DND-41 (cell line): ENCODE results near the gene TBCD.

Experiments used
- ATAC-seq: fragments of 200-7000 bp; cut with Tn5 transposase; 3 replicates; pipeline ENCODE4 v1.9.1; 2021; ENCODE audit warnings: low read depth; ENCODE audit not compliant: insufficient read depth
- DNase-seq: peaks from one replicate; pipeline ENCODE4 v3.0.0-alpha.2; 2020
- H2AFZ ChIP-seq: 2 replicates; pipeline ENCODE4 v1.6.0; 2012; ENCODE audit warnings: low read depth, low read length
- H3K27ac ChIP-seq: 2 replicates; pipeline ENCODE4 v1.5.1; 2012; ENCODE audit warnings: low read length, inconsistent platforms
- H3K27me3 ChIP-seq: fragments of 200-600 bp; sonication (generic); 2 replicates; pipeline ENCODE4 v1.6.0; 2012; ENCODE audit warnings: low read length, mild to moderate bottlenecking, inconsistent platforms; ENCODE audit not compliant: insufficient read depth, poor library complexity
- H3K36me3 ChIP-seq: 2 replicates; pipeline ENCODE4 v1.5.1; 2012; ENCODE audit warnings: low read length, inconsistent platforms; ENCODE audit not compliant: insufficient read depth
- H3K4me1 ChIP-seq: 2 replicates; pipeline ENCODE4 v1.5.1; 2012; ENCODE audit warnings: mild to moderate bottlenecking, low read length; ENCODE audit not compliant: insufficient read depth
- H3K4me2 ChIP-seq: 2 replicates; pipeline ENCODE4 v1.6.0; 2012; ENCODE audit warnings: mild to moderate bottlenecking, moderate library complexity, low read length, inconsistent platforms; ENCODE audit not compliant: insufficient read depth
- H3K4me3 ChIP-seq, 2 experiments: fragments of 200-600 bp in 1 of 2; shearing (Covaris generic) in 1 of 2; 2 replicates each; pipeline ENCODE4 v1.5.1; 2012 to 2016; ENCODE audit warnings: inconsistent platforms in 2 of 2, low read length in 2 of 2, mild to moderate bottlenecking in 2 of 2, low read depth in 1 of 2, moderate library complexity in 1 of 2
- H3K79me2 ChIP-seq: 2 replicates; pipeline ENCODE4 v1.6.0; 2012; ENCODE audit warnings: low read length, inconsistent platforms; ENCODE audit not compliant: insufficient read depth
- H3K9ac ChIP-seq: 2 replicates; pipeline ENCODE4 v1.6.0; 2012; ENCODE audit warnings: low read depth, mild to moderate bottlenecking, inconsistent platforms, low read length, moderate library complexity
- H3K9me3 ChIP-seq: 2 replicates; pipeline ENCODE4 v1.5.1; 2012; ENCODE audit warnings: low read length, moderate library complexity, mild to moderate bottlenecking, inconsistent platforms; ENCODE audit not compliant: insufficient read depth, severe bottlenecking
- H4K20me1 ChIP-seq: 2 replicates; pipeline ENCODE4 v1.6.0; 2012; ENCODE audit warnings: low read length; ENCODE audit not compliant: insufficient read depth
- EZH2 ChIP-seq: IDR thresholded peaks from 3 replicates; pipeline ENCODE4 v1.6.1; 2012; ENCODE audit warnings: borderline replicate concordance, low read depth, mild to moderate bottlenecking, moderate library complexity, low read length, inconsistent platforms; ENCODE audit not compliant: severe bottlenecking
- TF ChIP-seq, protein P1 (sequence below): IDR thresholded peaks from 2 replicates; pipeline ENCODE4 v1.5.1; 2012; ENCODE audit warnings: borderline replicate concordance, low read length, moderate library complexity, mild to moderate bottlenecking; ENCODE audit not compliant: poor library complexity, severe bottlenecking; ENCODE audit errors: extremely low read depth

The TBCD gene

DNA sequence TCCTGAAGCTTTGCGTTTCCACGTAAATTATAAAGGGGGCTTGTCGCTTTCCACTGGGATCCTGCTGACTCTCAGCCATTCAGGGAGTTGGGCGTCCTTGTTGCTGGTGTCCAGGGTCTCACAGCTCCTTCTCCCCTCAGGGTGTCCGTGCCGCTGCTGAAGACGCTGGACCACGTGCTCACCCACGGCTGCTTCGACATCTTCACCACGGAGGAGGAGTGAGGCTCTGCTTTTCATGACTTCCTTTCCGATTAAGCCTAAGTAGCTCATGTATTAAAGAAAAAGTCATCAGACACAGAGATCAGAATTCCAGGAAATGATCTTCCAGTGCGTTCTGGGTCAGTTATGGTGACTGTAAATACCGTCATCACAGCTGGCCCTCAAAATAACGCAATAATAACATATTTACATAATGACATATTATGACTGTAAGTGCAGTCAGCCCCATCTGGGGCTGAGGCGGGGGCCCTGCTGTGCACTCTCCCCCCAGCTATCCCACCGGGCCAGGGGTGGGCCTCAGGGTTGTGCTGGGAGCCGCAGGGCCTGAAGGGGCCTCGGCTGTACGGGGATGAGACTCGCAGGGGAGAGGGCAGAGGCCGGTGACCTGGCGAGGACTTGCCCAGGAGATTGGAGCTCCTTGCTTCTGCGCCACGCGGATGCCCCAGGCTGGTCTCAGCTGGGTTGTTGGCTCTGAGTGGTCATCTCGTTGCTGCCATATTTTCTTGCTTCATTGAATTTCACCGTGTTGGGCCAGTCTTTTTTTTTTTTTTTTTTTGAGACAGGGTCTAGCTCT is 180.8 kb downstream of the TBCD start:
- no peak overlapping the region for H3K9ac ChIP-seq

DNA sequence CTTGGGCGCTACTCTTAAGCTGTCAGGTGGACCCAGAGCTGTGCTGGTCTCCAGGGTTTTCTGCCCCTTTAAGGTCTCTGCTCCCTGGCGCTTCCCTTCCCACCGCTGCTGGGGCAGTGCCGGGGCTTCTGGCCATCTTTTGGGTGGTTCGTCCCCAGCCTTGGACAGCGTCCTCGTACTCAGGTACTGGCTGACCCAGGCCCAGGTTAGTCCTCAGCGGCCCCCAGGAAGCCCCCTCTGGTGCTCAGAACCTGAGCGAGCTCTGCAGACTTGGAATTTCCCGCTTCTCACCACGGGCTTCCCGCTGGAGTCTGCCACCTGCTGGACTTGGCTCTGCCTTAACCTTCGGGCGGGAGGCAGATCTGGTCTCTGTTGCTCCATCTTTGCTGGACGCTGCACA is 182.0 kb downstream of the TBCD start:
- Histone ChIP-seq H4K20me1 (peaks cover 28% of the 10 kb centered on the region), H3K36me3 (peaks cover 98% of the 10 kb centered on the region), H3K4me1 (no peaks in the 10 kb centered on the region), H3K79me2 (peaks cover 20% of the 10 kb centered on the region), H3K27me3 (no peaks in the 10 kb centered on the region), H3K4me2 (no peak overlapping the region), H3K9me3 (no peaks in the 10 kb centered on the region), H3K4me3 (no peak overlapping the region), H3K27ac (no peak overlapping the region), H3K9ac (no peak overlapping the region), H2AFZ (no peak overlapping the region)
- DNase-seq: no peak
- no peak for ATAC-seq
- TF ChIP-seq EZH2: no peak
- TF ChIP-seq, protein P1, sequence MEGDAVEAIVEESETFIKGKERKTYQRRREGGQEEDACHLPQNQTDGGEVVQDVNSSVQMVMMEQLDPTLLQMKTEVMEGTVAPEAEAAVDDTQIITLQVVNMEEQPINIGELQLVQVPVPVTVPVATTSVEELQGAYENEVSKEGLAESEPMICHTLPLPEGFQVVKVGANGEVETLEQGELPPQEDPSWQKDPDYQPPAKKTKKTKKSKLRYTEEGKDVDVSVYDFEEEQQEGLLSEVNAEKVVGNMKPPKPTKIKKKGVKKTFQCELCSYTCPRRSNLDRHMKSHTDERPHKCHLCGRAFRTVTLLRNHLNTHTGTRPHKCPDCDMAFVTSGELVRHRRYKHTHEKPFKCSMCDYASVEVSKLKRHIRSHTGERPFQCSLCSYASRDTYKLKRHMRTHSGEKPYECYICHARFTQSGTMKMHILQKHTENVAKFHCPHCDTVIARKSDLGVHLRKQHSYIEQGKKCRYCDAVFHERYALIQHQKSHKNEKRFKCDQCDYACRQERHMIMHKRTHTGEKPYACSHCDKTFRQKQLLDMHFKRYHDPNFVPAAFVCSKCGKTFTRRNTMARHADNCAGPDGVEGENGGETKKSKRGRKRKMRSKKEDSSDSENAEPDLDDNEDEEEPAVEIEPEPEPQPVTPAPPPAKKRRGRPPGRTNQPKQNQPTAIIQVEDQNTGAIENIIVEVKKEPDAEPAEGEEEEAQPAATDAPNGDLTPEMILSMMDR: peak; percentile 18

More for the DNA sequence above, 180.8 kb downstream of the TBCD start:
- Histone ChIP-seq H3K9me3 (no peaks in the 10 kb centered on the region), H3K79me2 (peaks cover 20% of the 10 kb centered on the region), H3K27ac (no peak overlapping the region), H3K27me3 (no peaks in the 10 kb centered on the region), H3K4me3 (no peak overlapping the region), H3K36me3 (peaks cover 98% of the 10 kb centered on the region), H2AFZ (no peak overlapping the region), H4K20me1 (peaks cover 20% of the 10 kb centered on the region), H3K4me2 (no peak overlapping the region), H3K4me1 (no peaks in the 10 kb centered on the region)
- no peak for ATAC-seq
- no peak for DNase-seq
- TF ChIP-seq, protein P1: no peak
- no peak for TF ChIP-seq EZH2

DNA sequence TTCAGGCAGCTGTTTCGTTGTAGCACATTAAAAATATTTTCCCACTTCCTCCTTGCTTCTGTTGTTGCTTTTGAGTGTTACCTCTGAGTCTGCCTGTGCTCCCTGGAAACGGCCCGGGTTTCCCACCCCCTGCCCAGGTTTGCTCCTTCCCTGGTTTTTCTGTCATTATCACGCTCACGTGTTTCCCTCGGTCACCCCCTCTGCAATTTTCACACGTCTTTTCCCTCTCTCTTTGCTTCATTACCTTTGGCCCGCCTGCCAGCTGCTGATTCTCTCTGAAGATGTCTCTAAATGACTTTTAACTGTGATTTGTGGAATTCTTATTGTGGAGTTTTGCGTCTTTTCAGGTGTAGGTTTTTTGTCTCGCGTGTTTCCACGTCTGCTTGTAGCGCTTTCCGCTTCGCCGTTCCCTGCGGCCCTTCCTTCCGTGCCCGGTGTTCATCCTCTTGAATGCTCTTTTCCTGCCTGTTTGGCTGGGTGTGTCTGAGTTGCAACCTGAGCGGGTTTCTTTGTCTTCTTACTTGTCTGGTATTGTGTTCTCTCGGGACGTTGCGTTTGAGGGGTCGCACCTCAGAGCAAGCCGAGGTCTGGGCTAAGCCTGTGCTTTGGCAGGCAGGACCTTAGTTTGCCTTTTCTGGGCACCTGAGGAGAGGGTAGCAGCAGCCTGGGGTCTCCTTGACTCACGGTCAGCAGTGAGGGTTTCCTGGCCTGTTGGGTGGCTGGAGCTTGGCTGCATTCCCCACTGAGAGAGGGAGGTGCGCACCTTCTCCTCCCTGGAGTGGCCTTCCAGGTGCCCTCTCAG is 184.3 kb downstream of the TBCD start:
- H3K4me1 ChIP-seq: no peaks in the 10 kb centered on the region
- H3K36me3 ChIP-seq: peaks cover 97% of the 10 kb centered on the region
- ATAC-seq: no peak
- TF ChIP-seq, protein P1: no peak
- TF ChIP-seq EZH2: no peak
- H3K4me3 ChIP-seq: no peak overlapping the region
- no peaks in the 10 kb centered on the region for H3K9me3 ChIP-seq
- no peak for DNase-seq
- peaks cover 16% of the 10 kb centered on the region for H3K79me2 ChIP-seq
- no peak overlapping the region for H3K9ac ChIP-seq
- peak overlapping the region; percentile 22; the same call in 1 of the 2 replicates for H3K27ac ChIP-seq
- H4K20me1 ChIP-seq: peaks cover 29% of the 10 kb centered on the region
- H3K4me2 ChIP-seq: no peak overlapping the region
- no peaks in the 10 kb centered on the region for H3K27me3 ChIP-seq
- H2AFZ ChIP-seq: no peak overlapping the region
